NCI-H446 (cell line): ENCODE data around the gene SMCHD1.
"Not testable (repeated sequence)": the region's sequence is repeated elsewhere in the genome, so short reads cannot be mapped to it uniquely, and the experiment has no call there.

Experiments used
- DNase-seq, 2 experiments: peaks; one replicate each; lab custom pipeline; 2025; lab: John Stamatoyannopoulos, UW

SMCHD1 gene

GRCh38 chr18:2852460-2852859 lies 196.9 kb downstream of the SMCHD1 start:
- DNase-seq: not testable (repeated sequence)

DNA sequence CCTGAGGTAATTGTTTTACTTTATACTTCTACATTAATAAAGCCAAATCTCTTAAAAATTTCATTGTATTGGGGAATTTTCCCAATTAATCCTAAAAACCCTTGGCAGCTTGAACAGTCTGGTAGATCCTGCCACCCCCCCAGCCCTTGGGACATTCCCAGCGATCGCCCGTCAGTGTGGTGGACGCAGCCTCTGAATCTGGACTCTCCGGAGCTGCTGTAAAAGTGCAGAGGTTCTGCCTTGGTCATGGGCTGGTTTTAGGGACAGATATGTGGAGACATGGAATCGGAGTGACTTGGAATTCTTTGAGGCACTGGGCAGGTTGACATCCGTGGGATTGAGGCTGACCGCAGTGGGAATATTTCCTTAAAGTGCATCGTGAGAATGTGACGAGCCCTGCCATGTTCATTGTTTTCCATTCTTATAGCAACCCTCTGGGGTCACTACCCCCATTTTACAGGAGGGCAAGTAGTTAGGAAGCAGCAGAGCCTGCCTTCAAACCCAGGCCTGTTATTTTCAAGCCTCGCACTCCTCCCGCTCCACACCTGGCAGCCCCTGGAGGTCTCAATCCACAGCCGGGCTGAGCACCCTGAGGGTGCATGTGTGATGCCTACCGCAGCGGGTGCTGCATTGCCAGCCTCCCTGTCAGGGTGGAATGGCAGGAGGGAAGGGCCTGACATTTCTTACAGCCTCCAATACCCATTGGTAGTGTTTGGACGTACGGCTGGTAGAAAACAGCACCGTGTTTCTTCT lies 197.8 kb downstream of the SMCHD1 start:
- DNase-seq: no peak

DNA sequence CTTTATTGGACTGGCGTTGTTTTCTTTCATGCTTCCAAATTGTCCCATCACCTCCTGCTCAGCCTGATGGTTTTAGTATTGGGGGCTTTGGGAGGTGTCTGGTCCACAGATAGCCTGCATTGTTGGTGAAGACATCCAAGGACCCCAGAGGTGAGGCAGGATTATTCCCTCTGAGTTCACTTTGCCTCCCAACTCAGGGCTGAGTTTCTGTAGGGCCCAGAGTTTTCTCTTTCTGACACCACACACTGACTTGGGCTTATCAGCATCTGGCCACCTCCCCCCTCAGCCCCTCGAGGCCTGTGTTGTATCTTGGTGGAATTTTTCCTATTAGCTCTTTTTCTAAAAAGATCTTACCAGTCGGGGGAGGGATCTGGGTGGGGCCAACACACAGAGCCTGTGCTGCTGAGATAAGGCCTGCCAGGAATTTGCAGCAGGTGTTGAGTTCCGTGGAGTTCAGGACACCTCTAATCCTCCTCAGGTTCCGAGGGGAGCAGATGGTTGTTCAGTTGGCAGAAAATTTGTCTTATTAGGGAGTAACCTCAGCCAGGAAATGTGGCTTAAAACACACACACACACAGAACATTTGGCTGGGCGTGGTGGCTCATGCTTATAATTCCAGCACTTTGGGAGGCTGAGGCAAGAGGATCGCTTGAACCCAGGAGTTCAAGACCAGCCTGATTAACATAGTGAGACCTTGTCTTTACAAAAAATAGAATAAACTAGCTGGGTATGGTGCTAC lies 198.6 kb downstream of the SMCHD1 start:
- DNase-seq: no peak
